ENCODE measurements around the gene CDCA5.
A peak's percentile ranks its signal among the peaks of the same experiment; 100 is the strongest.

CDCA5 gene

GRCh38 chr11:65055538-65055937 lies 28.3 kb downstream of the CDCA5 start:
- no peak for DNase-seq
- ATAC-seq = no peak
- Mint-ChIP-seq H3K27me3 (no peaks in the 10 kb centered on the region), H3K4me1 (peaks cover 30% of the 10 kb centered on the region), H3K27ac (peak overlapping the region in 1 of 2 donors; percentile 28), H3K9me3 (no peaks in the 10 kb centered on the region), H3K4me3 (no peak overlapping the region)

GRCh38 chr11:65053827-65054508 lies 29.9 kb downstream of the CDCA5 start:
- peaks cover 30% of the 10 kb centered on the region for H3K4me1 Mint-ChIP-seq
- H3K27me3 Mint-ChIP-seq = no peaks in the 10 kb centered on the region
- ATAC-seq = peak; percentile 62
- H3K9me3 Mint-ChIP-seq = no peaks in the 10 kb centered on the region
- H3K4me3 Mint-ChIP-seq = peak overlapping the region; percentile 76 to 91
- no peak for DNase-seq
- peak overlapping the region; percentile 65 to 97 for H3K27ac Mint-ChIP-seq

GRCh38 chr11:65051398-65051858 lies 32.4 kb downstream of the CDCA5 start:
- no peak overlapping the region for H3K27ac Mint-ChIP-seq
- DNase-seq = no peak

GRCh38 chr11:65047581-65048422 lies 36.0 kb downstream of the CDCA5 start:
- peak; percentile 21 to 28 for DNase-seq
- peak overlapping the region; percentile 81 to 89 for H3K27ac Mint-ChIP-seq
- ATAC-seq = peak; percentile 79
- peaks cover 61% of the 10 kb centered on the region for H3K4me1 Mint-ChIP-seq
- no peaks in the 10 kb centered on the region for H3K27me3 Mint-ChIP-seq
- no peaks in the 10 kb centered on the region for H3K9me3 Mint-ChIP-seq
- peak overlapping the region; percentile 82 to 84 for H3K4me3 Mint-ChIP-seq

More at GRCh38 chr11:65051398-65051858, 32.4 kb downstream of the CDCA5 start:
- Mint-ChIP-seq H3K4me3 (no peak overlapping the region), H3K9me3 (no peaks in the 10 kb centered on the region), H3K4me1 (peaks cover 52% of the 10 kb centered on the region), H3K27me3 (no peaks in the 10 kb centered on the region)
- no peak for ATAC-seq

GRCh38 chr11:65045728-65046127 lies 38.1 kb downstream of the CDCA5 start:
- Mint-ChIP-seq H3K4me1 (peaks cover 71% of the 10 kb centered on the region), H3K9me3 (no peaks in the 10 kb centered on the region), H3K27ac (no peak overlapping the region), H3K4me3 (no peak overlapping the region), H3K27me3 (no peaks in the 10 kb centered on the region)
- ATAC-seq (no peak), DNase-seq (no peak)

GRCh38 chr11:65045061-65045460 lies 38.8 kb downstream of the CDCA5 start:
- H3K27ac Mint-ChIP-seq = peak overlapping the region in 1 of 2 donors; percentile 15
- ATAC-seq = no peak
- no peak for DNase-seq
- peaks cover 71% of the 10 kb centered on the region for H3K4me1 Mint-ChIP-seq
- H3K4me3 Mint-ChIP-seq = no peak overlapping the region
- H3K27me3 Mint-ChIP-seq = no peaks in the 10 kb centered on the region
- no peaks in the 10 kb centered on the region for H3K9me3 Mint-ChIP-seq

- no peaks in the 10 kb centered on the region for H3K9me3 Mint-ChIP-seq
- peaks cover 71% of the 10 kb centered on the region for H3K4me1 Mint-ChIP-seq
- ATAC-seq = no peak
- H3K27ac Mint-ChIP-seq = no peak overlapping the region
- no peak for DNase-seq
- no peak overlapping the region for H3K4me3 Mint-ChIP-seq
- H3K27me3 Mint-ChIP-seq = no peaks in the 10 kb centered on the region
Measured at GRCh38 chr11:65043881-65044501, 39.8 kb downstream of the CDCA5 start.

GRCh38 chr11:65042891-65043290 lies 40.9 kb downstream of the CDCA5 start:
- no peak overlapping the region for H3K27ac Mint-ChIP-seq
- H3K4me3 Mint-ChIP-seq = peak overlapping the region; percentile 91 to 94
- no peak for DNase-seq
- H3K4me1 Mint-ChIP-seq = peaks cover 63% of the 10 kb centered on the region
- no peak for ATAC-seq
- no peaks in the 10 kb centered on the region for H3K27me3 Mint-ChIP-seq
- H3K9me3 Mint-ChIP-seq = no peaks in the 10 kb centered on the region

- Mint-ChIP-seq H3K27ac (peak within 1 kb of the TSS; percentile 95 to 96), H3K4me1 (peaks cover 45% of the 10 kb centered on the region), H3K27me3 (no peaks in the 10 kb centered on the region), H3K4me3 (peak within 1 kb of the TSS; percentile 91 to 94), H3K9me3 (no peaks in the 10 kb centered on the region)
- DNase-seq = peak; percentile 94 to 95
- ATAC-seq = peak; percentile 95
Measured at GRCh38 chr11:65040847-65041622, 42.8 kb downstream of the CDCA5 start, which contains the start of gene SAC3D1. Gene SAC3D1, plus strand, starts transcription at chr11:65041210. Its CDS starts 83 bp downstream, at chr11:65041293.

- DNase-seq (no peak), ATAC-seq (no peak)
- Mint-ChIP-seq H3K4me1 (peaks cover 39% of the 10 kb centered on the region), H3K27ac (peak overlapping the region; percentile 95 to 96), H3K27me3 (no peaks in the 10 kb centered on the region), H3K4me3 (peak overlapping the region; percentile 81 to 83), H3K9me3 (no peaks in the 10 kb centered on the region)
Measured at GRCh38 chr11:65040520-65040846, 43.4 kb downstream of the CDCA5 start.

GRCh38 chr11:65036931-65037330 lies 46.9 kb downstream of the CDCA5 start:
- H3K4me1 Mint-ChIP-seq = peaks cover 4% of the 10 kb centered on the region
- H3K9me3 Mint-ChIP-seq = no peaks in the 10 kb centered on the region
- no peak for ATAC-seq
- no peak for DNase-seq
- H3K27ac Mint-ChIP-seq = no peak overlapping the region
- H3K27me3 Mint-ChIP-seq = no peaks in the 10 kb centered on the region
- no peak overlapping the region for H3K4me3 Mint-ChIP-seq

GRCh38 chr11:65035579-65035978 lies 48.3 kb downstream of the CDCA5 start:
- Mint-ChIP-seq H3K27me3 (no peaks in the 10 kb centered on the region), H3K9me3 (no peaks in the 10 kb centered on the region), H3K4me1 (no peaks in the 10 kb centered on the region), H3K27ac (no peak overlapping the region), H3K4me3 (no peak overlapping the region)
- no peak for DNase-seq
- no peak for ATAC-seq

GRCh38 chr11:65034423-65034822 lies 49.4 kb downstream of the CDCA5 start:
- Mint-ChIP-seq H3K4me1 (no peaks in the 10 kb centered on the region), H3K9me3 (no peaks in the 10 kb centered on the region), H3K27me3 (no peaks in the 10 kb centered on the region), H3K27ac (no peak overlapping the region), H3K4me3 (no peak overlapping the region)
- no peak for ATAC-seq
- DNase-seq = no peak

GRCh38 chr11:65032216-65032615 lies 51.6 kb downstream of the CDCA5 start:
- Mint-ChIP-seq H3K27me3 (no peaks in the 10 kb centered on the region), H3K4me1 (peaks cover 13% of the 10 kb centered on the region), H3K9me3 (no peaks in the 10 kb centered on the region), H3K4me3 (no peak overlapping the region), H3K27ac (no peak overlapping the region)
- ATAC-seq (no peak), DNase-seq (no peak)

Data from stimulated activated naive CD8-positive, alpha-beta T cell treated with anti-CD3 and anti-CD28 coated beads, Interleukin-15, amount 100 ng/mL, for 72 hours (primary cell).